ENCODE data around the gene SDK1.

The SDK1 gene

GRCh38 chr7:4066626-4067475 lies 765.8 kb downstream of the SDK1 start:
- no peak for FAIRE-seq

- FAIRE-seq = no peak
Measured at GRCh38 chr7:4067476-4067760, 766.4 kb downstream of the SDK1 start.

- no peak for FAIRE-seq
Measured at GRCh38 chr7:4067874-4068273, 766.8 kb downstream of the SDK1 start.

GRCh38 chr7:4068286-4068685 lies 767.2 kb downstream of the SDK1 start:
- no peak for FAIRE-seq

DNA sequence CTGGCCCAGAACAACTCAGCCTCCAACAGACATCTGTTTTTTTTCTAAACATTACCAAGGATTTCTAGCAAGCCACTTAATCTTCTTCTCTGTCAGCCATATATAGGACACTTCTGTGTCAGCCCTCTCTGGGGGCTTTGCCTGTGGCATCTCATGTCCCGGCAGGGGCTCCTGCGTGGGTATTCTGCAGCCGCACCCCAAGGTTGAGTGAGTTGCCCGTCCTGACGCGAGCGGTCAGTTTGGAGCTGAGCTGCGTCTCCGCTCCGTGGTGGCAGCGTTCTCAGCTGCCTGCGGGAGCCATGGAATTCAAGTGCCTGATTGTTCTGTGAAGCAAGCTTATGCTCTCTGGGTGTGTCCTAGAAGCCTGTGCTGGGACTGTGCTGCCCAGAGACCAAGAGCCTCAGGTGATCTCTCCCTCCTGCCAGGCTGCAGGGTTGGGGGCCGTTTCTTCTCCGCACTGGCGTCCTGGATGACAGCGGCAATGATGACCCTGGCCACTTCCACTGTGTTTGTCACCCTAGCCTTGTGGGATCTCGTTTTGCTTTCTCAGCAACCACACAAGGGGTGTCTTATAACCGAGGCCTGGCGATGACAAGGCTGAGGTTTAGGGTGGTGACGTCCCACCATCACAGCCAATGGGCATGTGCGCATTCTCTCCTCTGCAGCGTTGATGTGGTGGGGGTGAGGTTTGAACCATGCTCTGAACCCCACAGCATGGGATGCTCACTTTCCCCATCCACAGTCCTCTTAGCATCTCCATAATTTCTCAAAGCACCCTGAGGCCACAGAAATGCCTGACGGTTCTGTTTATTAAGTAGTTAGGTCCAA lies 768.4 kb downstream of the SDK1 start:
- FAIRE-seq = no peak

DNA sequence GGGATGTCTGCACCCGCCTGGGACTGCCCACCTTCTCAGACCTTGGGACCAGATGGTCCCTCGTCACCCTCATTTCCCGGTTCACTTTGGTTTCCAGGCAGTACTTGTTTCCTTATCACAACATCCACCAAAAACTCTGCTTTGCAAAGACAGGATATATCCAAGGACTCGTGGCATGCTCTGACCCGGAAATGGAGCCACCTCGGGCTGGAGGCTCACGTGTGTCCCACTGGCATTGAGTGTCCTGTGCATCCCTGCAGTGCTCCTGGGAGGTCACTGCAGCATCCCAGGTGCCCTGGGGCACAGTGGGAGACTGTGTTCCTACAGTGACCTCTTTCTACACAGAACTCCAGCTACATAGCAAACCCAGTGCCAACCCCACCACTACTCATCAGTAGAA lies 769.2 kb downstream of the SDK1 start:
- FAIRE-seq = no peak

- FAIRE-seq = no peak
Measured at GRCh38 chr7:4071370-4072058, 770.5 kb downstream of the SDK1 start.

DNA sequence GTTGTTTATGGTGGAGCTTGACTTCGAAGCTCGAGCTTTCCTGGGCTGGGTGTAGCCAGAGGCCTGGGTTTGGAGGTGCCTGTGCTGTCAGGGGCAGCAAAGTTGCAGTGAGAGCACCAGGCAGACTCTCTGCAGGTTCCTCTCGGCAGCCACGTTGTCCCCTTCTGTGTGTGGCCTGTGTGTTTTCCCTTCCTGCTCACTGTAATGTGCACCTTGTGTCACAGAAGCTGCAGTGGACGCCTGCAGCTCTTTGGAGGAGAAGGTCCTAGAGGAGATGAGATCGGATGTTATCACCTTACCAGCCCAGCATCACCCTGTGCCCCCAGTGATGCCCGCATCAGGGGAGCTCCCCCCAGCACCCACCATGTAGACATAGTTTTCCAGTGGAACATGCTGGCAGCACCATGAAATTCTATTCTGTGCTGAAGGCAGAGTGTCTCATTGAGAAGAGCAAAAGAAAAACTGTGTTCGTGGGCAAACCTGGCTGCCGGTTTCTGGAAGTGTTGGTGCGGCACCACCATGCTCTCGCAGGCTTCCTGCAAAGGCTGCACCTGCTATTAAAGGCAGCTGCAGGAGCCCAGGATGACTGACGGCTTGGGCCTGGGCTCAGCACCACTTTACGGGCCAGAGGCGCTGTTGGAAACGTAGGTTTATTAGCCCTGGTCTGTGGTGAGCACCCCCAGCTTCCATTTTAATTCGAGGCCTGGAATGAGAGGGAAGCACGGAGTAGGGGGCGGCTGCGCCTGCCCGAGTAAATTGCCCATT lies 771.3 kb downstream of the SDK1 start:
- no peak for FAIRE-seq

DNA sequence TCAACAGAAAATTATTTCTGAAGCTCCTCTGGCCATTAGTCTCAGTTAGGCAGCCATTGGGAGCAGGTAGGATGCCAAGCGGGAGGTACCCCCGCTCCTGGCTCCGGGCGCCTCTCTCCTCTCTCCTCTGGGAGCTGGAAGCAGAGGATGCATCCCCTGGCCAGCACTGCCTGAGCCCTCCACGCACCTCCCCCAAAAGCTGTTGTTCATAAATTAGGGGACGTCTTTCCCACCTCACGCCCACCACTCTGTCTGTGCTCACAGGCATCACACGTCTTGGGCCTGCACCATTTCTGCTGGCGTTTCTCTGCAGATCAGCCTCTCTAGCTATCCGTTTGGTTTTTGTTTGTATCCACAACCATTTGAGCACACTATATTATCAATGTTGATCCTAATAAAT lies 772.0 kb downstream of the SDK1 start:
- FAIRE-seq = no peak

- FAIRE-seq = no peak
Measured at GRCh38 chr7:4073750-4074149, 772.7 kb downstream of the SDK1 start.

DNA sequence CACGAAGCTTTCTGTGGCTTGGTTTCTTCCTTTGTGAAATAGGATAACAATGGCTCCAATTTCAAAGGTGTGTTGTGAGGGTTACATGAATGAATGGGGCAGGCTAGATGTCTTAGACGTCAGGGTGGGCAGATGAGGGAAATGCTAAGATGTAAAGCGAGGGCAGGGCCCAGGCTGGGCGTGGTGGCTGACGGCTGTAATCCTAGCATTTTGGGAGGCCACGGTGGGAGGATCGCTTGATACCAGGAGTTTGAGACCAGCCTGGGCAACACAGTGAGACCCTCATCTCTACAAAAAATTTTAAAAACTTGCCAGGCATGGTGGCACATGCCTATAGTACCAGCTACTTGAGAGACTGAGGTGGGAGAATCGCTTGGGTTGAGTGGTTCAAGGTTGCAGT lies 773.4 kb downstream of the SDK1 start:
- no peak for FAIRE-seq

DNA sequence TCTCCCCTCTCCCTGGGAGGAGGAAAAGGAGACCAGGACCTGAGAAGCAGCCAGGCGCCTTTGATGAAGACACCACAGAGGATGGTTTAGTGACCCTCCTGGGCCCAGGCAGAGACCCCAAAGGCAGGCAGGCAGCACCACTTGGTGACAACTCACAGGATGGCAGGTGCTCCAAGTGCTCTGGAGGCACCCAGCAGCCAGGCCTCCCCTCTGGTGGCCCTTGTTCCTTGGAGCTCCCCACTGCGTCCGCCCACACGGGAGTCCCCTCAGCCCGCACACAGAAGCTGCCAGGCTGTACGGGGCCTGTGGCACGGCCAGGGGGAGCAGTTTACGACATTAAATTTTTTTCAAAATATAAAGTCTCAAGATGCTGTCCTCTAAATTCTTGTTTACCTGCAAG lies 773.9 kb downstream of the SDK1 start:
- FAIRE-seq = no peak

DNA sequence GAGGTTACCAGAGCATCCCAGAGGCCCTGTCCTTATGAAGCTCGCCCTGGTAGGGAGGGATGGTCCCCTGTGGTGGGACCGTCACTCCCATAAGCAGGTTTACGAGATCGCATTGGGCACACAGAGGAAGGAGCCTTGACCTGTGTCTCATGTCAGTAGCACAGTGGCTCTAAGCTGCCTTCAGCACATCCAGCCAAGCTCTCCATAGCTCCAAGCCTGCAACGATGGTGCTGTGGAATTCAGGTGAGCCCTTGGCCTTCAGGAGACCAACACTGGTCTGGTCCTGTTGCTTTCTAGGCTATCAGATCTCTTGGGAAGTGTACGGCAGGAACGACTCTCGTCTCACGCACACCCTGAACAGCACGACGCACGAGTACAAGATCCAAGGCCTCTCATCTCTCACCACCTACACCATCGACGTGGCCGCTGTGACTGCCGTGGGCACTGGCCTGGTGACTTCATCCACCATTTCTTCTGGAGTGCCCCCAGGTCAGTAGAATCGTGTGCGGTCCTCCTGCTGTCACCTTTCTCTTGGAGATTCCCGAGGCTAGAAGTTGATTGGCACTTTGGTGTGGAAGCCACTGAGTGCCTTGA lies 775.7 kb downstream of the SDK1 start:
- FAIRE-seq = no peak

GRCh38 chr7:4077980-4078379 lies 776.9 kb downstream of the SDK1 start:
- FAIRE-seq = no peak

DNA sequence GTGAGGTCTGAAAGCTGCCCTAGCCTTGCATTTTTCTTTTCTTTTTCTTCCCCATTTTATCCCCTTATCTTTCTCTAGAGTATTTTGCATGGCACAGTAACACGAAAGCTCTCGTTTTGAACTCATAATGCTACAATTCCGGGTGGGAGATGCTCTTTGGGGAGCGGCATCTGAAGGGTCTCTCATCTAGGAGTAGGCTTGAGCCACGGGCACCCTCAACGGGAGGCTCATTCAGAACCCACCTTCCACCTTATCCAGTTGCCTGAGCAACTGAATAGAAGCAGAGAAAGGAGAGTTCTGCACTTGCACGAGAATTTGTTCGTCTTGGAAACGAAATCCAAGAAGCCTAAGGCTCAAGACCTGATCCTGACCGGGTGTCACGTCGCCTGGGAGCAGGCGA lies 777.5 kb downstream of the SDK1 start:
- no peak for FAIRE-seq

- FAIRE-seq = no peak
Measured at GRCh38 chr7:4079366-4079765, 778.3 kb downstream of the SDK1 start.

- no peak for FAIRE-seq
Measured at GRCh38 chr7:4079956-4080355, 778.9 kb downstream of the SDK1 start.

- FAIRE-seq = no peak
Measured at GRCh38 chr7:4080954-4081353, 779.9 kb downstream of the SDK1 start.

GRCh38 chr7:4083513-4083912 lies 782.5 kb downstream of the SDK1 start:
- no peak for FAIRE-seq

DNA sequence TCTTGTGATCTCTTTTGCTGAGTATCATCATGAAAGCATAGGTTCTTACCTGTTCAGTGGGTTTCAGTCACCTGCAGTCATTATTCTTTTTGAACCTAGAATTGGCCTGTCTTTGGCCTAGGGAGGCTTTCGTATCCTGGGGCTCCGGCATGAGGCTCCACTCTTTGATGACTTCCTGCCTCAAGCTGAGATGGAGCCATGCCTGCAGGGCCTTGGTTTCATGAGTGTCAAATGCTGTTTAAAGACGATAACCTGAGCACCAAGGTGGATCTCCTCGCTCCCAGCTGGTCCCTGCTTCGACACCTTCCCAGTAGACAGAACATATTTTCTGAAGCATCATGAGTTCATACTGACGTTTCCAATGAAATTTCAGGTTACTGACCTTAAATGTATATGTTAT lies 783.2 kb downstream of the SDK1 start:
- FAIRE-seq = no peak

GRCh38 chr7:4085937-4086691 lies 785.1 kb downstream of the SDK1 start:
- FAIRE-seq = no peak

DNA sequence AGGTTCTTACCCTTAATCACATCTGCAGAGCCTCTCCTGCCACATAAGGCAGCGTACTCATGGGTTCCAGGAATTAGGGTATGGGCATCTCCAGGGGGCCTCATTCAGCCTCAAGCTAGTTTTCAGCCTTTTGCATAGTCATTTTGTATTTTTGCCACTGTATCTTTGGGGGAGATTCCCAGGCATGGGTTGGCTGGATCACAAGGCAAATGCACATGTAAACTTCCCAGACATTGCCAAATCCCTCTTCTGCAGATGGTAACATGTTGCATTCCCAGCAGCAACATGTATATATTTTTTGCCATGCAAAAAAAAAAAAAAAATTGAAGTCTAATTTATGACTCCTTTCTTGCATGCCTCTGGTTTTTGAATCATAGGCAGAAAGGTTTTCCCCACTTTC lies 785.7 kb downstream of the SDK1 start:
- FAIRE-seq = no peak

Measured in G401.6 (cell line).